Measurements from ENCODE around the gene OXT. TPM values are rescaled to one million over a fixed set of nuclear protein-coding genes. Genes with fewer than 3 reads are reported as not detected.

The OXT gene
- total RNA-seq, 1 experiment from 2014 or later, result not detected

DNA sequence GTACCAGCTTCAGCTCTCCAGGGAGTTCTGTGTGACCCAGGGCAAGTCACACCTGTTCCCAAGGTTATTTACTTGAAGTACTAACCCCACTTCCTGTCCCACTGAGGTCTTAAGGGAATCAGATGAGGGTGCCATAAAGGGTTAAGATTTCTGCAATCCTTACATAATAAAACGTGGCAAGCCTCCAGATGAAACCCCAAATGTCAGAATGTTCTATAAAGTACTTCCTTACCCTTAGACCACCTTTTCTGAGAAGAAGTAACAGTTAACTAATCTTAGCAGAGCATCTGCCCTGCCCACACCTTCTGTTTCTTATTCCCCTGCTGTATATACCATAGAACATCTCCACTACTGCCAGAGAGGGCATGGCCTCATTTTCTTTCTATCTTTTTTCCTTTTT, 19.1 kb downstream of the OXT start:
- H3K9ac ChIP-seq (ENCODE audit: extremely low read depth, insufficient read length, low read length), result no peak overlapping the region
- H2AK5ac ChIP-seq (ENCODE audit: insufficient read length, low read length), result no peak overlapping the region
- H3T11ph ChIP-seq (ENCODE audit: low read length), result no peak overlapping the region
- H3K23ac ChIP-seq (ENCODE audit: insufficient read length, low read depth, low read length), result no peak overlapping the region
- H2BK5ac ChIP-seq (ENCODE audit: insufficient read length, low read length), result no peak overlapping the region
- no peak for DNase-seq
- no peaks in the 10 kb centered on the region for H3K9me3 ChIP-seq (ENCODE audit: control insufficient read depth, low read depth, low read length)
- no peaks in the 10 kb centered on the region for H3K27me3 ChIP-seq (ENCODE audit: insufficient read depth, low read length)
- no CpG with 5 or more reads among the region's 1 CpG for WGBS (ENCODE audit: extremely low coverage, insufficient read length, low lambda C conversion rate)
- H3K14ac ChIP-seq (ENCODE audit: insufficient read depth, low read length), result no peak overlapping the region
- H4K5ac ChIP-seq (ENCODE audit: insufficient read length, low read depth, low read length), result no peak overlapping the region
- Mint-ChIP-seq H3K4me1 (peaks cover 0 to 9% of the 10 kb centered on the region in 2 experiments; a peak in 2 of 4 replicates), H3K36me3 (ENCODE audit: insufficient read depth in 1 of 3, low read depth in 3 of 3) (no peaks in the 10 kb centered on the region), H3K27ac (no peak overlapping the region), H3K9me3 (no peaks in the 10 kb centered on the region), H3K4me3 (no peak overlapping the region), H3K27me3 (ENCODE audit: low read depth) (peaks cover 23% of the 10 kb centered on the region)
- H4K20me1 ChIP-seq (ENCODE audit: control insufficient read depth, insufficient read depth, insufficient read length), result no peaks in the 10 kb centered on the region
- H3K27ac ChIP-seq (ENCODE audit: insufficient read length, low read depth, low read length), result no peak overlapping the region
- no peak overlapping the region for H3K18ac ChIP-seq (ENCODE audit: insufficient read length, low read depth, low read length)
- TF ChIP-seq, protein P1, sequence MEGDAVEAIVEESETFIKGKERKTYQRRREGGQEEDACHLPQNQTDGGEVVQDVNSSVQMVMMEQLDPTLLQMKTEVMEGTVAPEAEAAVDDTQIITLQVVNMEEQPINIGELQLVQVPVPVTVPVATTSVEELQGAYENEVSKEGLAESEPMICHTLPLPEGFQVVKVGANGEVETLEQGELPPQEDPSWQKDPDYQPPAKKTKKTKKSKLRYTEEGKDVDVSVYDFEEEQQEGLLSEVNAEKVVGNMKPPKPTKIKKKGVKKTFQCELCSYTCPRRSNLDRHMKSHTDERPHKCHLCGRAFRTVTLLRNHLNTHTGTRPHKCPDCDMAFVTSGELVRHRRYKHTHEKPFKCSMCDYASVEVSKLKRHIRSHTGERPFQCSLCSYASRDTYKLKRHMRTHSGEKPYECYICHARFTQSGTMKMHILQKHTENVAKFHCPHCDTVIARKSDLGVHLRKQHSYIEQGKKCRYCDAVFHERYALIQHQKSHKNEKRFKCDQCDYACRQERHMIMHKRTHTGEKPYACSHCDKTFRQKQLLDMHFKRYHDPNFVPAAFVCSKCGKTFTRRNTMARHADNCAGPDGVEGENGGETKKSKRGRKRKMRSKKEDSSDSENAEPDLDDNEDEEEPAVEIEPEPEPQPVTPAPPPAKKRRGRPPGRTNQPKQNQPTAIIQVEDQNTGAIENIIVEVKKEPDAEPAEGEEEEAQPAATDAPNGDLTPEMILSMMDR (conservative IDR thresholded peaks at IDR 0.05), result no peak
- H3K79me1 ChIP-seq (ENCODE audit: insufficient read depth, low read depth, low read length, poor library complexity, severe bottlenecking), result no peaks in the 10 kb centered on the region
- no peak overlapping the region for H3K4me2 ChIP-seq (ENCODE audit: insufficient read depth, insufficient read length, low read length)
- H2BK20ac ChIP-seq (ENCODE audit: low read depth, low read length, poor library complexity, severe bottlenecking), result no peak overlapping the region
- peaks cover 11% of the 10 kb centered on the region for H3K23me2 ChIP-seq (ENCODE audit: insufficient read length, low read depth, low read length, poor library complexity, severe bottlenecking)
- no peak overlapping the region for H3K4ac ChIP-seq (ENCODE audit: low read depth, low read length)
- no peak overlapping the region for H2AFZ ChIP-seq (ENCODE audit: low read length)
- H4K91ac ChIP-seq (ENCODE audit: insufficient read length, low read depth, low read length), result no peak overlapping the region
- no peak overlapping the region for H2BK15ac ChIP-seq (ENCODE audit: low read depth, low read length)
- no peak overlapping the region for H2BK120ac ChIP-seq (ENCODE audit: low read depth, low read length, poor library complexity, severe bottlenecking)
- H3K56ac ChIP-seq (ENCODE audit: insufficient read length, low read depth, low read length), result no peak overlapping the region
- H2BK12ac ChIP-seq (ENCODE audit: insufficient read length, low read depth, low read length), result no peak overlapping the region
- no peaks in the 10 kb centered on the region for H3K79me2 ChIP-seq (ENCODE audit: insufficient read depth, low read length)
- H4K8ac ChIP-seq (replicated peaks; ENCODE audit: insufficient read length, low read depth, low read length), result no peak overlapping the region
- H3K4me1 ChIP-seq (ENCODE audit: insufficient read depth, low read length), result no peaks in the 10 kb centered on the region
